HG02610 (cell line): ENCODE results near the gene GUK1.
"Not testable (repeated sequence)": the region's sequence is repeated elsewhere in the genome, so short reads cannot be mapped to it uniquely, and the experiment has no call there.

ENCODE experiments used
- ATAC-seq: cut with Tn5 transposase; IDR thresholded peaks from one replicate; pipeline ENCODE4 v1.9.1; 2021; ENCODE audit warnings: mild to moderate bottlenecking, moderate library complexity; ENCODE audit not compliant: unreplicated experiment

GUK1 gene

GRCh38 chr1:228104526-228105269, 35.4 kb upstream of the GUK1 start:
- no peak for ATAC-seq

DNA sequence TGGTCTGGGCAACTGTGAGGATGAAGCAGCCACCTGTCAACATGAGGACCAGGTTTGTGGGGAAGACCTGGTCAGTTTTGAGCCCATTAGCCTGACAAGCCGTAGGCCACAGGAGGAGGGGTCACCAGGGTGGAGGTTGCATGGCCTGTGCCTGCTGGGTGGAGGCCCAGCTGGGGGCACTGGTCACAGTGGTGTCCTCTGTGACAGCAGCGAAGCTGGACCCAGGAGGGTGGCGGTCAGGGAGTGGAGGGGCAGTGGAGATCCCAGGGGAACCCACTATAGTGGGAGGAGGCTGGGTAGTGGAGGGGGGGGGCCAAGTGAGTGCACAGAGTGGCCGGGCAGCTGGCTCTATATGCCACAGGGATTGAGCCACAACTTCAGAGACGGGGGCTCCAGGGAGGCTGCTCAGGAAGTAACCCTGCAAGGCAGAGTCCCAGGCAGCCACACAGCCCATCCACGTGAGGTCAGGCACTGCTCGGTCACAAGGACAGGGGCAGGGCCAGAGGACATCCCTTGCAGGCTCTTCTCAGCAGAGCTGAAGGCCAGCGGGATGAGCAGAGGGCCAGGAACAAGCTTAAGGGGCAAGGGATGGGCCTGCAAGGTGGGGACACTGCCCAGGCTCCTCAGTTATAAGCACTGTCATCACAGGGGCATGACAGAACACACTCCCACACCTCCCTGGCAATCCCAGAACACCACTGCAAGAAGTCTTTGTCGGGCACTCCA, 34.6 kb upstream of the GUK1 start:
- ATAC-seq: no peak

DNA sequence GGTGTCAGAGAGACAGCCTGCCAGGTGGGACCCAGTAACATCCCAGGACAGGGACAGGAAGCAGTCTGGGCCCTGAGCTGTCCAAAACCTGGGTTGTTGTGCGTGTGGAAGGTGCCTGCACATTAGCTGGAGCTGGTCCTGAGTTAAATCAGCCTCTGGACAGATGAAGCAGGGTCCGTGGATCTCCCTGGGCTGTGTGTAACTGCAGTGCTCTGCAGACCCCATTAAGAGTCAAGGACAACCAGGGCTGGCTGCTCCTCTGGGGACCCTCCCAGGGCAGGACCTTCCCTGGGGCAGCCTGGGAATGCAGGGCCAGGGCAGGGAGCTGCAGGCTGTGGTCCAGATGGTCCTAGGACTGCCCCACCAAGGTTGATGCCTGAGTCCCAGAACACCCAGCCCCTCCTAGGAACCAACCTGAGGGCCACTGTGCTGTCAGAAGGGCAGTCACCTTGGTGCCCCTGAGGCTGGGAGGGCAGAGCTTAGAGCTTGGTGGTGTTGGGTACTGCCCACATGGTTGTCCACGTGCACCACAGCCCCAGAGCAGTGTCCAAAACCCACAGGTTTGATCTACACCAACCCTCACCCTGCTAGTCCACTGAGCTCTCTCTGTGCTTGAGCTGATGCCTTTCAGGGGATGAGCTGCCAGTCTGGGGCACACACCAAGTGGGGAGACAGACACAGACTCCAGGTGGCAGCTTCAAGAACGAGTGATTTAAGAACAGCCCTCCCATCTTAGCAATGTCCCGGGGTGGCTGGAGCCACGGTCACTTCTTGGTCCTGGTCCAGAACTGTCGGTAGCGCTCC, 33.9 kb upstream of the GUK1 start:
- ATAC-seq: no peak

- ATAC-seq: no peak
These were observed 33.4 kb upstream of the GUK1 start for GRCh38 chr1:228106800-228107054.

GRCh38 chr1:228107636-228108035, 32.4 kb upstream of the GUK1 start:
- ATAC-seq: no peak

DNA sequence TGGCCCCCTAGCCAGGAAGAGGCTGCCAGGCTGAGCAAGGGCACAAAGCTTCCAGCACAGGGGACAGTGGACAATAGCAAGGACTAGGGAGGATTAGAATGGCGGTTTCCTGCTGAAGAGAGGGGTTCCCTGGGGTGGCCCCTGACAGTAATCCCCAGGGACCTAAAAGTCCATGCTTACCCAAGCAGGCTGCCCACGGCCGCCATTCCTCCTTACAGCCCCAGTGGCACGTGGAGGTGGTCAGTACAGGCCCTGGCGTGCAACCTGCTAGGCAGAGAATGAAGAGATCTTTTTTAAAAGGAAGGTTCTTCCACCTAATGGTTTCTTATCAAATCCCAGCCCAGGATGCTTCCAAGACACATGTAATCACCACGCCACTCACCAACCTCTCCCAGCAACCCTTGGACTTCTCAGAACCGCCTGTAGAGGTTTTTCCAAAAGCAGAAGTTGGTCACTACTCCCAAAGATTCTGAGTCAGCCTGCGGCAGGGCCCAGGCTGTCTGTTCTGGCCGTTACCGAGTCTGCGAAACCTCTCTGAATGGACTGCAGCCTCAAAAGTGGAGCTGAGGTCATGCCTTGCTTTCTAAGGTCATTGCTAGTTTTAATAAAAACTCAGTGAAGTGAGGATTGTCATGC, 31.9 kb upstream of the GUK1 start:
- ATAC-seq: no peak

- no peak for ATAC-seq
These were observed 31.4 kb upstream of the GUK1 start for GRCh38 chr1:228108742-228109072.

DNA sequence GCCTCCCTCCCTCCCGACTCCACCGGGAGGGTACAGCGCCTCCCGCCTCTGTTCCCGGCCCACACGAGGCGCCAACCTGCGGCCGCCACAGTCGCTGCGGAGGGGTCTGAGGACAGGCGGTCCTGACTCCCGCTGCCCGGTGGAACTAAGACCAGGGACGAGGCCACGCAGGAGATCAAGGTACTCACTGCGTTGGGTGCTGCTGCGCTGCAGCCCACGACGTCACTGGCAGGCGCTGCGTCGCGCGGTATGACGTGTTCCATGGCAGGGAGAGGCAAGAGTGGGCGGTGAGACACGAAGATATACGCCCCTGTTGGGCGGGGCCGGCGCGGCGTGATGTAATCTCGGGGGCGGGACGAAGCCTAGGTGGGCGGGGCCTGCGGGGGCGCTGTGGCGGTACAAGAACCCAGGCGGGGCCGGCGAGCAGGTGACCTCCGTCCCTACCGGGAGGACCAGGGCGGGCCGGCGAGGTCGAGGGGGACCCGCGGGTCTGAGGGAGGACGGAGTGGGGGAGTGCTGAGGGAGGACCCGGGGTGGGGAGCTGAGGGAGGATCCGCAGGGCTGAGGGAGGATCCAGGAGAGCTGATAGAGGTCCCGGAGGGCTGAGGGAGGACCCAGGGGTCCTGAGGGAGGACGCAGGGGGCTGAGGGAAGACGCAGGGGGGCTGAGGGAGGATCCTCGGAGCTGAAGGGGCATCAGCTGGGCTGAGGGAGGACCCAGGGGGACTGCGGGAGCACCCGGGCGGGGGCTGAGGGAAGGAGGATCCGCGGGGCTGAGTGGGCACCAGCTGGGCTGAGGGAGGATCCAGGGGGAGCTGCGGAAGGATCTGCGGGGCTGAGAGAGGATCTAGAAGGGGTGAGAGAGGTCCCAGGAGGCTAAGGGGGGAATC, 30.8 kb upstream of the GUK1 start, which contains the start of gene MRPL55:
MRPL55 (minus strand) TSS at position 227 of the 889 bp plus-strand sequence. CDS start 1,039 bp downstream, outside the sequence.
- peak; percentile 86 for ATAC-seq

DNA sequence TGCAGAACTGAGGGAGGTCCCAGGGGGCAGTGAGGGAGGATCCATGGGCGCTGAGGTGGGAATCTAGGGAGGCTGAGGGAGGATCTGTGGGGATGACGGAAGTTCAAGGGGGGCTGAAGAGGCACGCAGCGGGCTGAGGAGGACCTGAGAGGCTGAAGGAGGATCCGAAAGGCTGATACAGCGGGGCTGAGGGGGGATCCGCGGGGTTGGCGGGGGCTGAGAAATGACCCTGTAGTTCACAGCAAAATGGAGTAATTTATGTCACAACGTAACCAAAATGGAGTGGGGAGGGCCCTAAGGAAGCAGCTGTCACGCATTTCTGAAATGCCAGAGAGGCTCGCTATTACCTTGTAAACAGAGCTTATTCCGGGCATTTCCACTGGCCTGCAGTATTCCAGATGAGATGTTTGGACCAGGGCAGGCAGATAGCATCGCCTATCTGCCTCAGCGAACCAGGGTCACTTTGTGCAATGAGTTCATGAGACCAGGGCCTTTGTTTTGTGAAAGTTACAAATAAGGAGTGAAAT, 30.1 kb upstream of the GUK1 start:
- ATAC-seq: no peak

DNA sequence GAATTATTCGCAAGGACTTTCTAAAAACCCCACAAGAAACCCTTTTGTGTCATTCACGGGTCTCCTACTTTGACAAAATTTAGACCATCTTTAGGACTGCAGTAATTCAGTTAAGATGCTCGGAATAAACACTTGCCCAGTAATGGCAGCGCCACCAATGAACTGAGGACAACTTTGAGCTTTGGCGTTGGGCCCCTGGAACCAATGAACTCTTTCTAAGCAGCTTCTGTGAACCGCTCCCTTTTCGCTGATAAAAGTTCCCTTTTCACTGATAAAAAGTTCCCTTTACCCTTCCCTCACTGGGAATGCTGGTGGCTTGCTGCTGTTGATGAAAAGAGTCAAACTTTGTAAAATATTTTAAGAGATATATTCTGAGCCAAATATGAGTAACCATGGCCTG, 29.5 kb upstream of the GUK1 start:
- no peak for ATAC-seq

- ATAC-seq: not testable (repeated sequence)
These were observed 28.8 kb upstream of the GUK1 start for GRCh38 chr1:228111315-228111714.

GRCh38 chr1:228112167-228112566, 27.9 kb upstream of the GUK1 start:
- no peak for ATAC-seq

DNA sequence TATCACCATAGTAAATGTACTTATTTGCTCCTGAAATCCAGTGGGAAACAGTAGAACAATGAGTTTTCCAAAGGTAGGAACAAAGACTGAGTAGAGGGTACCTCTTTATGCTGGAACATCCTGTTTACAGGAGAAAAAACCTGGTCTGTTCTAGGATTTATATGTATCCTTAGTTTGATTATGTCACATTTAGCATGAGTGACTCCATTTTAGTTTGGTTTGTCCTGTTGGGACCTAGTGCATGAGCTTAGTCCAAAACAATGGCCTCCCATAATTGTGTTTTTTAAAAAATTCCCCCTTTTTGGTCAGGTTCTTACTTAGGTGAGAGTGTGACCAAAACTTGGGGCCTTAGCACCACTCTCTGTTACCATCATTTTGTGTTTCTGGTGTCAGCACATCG, 27.5 kb upstream of the GUK1 start:
- ATAC-seq: no peak

DNA sequence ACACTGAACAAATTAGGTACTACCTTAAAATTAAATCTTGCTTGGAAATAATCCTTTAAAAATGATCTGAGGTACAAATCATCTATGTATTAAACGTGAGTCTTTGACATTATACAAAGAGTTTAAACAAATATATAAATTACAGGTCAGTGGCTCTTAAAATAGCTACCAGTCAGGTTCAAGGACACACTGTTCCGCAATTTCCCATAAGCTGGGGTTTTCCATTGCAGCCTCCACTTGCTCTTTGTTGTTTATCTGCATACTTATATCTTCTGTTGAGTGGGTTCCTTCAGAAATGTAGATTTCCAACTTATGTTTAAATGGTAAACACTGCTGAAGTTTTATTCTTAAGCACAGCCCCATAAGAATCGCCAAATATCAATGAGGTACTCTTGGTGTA, 25.3 kb upstream of the GUK1 start:
- ATAC-seq: no peak

GRCh38 chr1:228117335-228117734, 22.7 kb upstream of the GUK1 start:
- no peak for ATAC-seq

DNA sequence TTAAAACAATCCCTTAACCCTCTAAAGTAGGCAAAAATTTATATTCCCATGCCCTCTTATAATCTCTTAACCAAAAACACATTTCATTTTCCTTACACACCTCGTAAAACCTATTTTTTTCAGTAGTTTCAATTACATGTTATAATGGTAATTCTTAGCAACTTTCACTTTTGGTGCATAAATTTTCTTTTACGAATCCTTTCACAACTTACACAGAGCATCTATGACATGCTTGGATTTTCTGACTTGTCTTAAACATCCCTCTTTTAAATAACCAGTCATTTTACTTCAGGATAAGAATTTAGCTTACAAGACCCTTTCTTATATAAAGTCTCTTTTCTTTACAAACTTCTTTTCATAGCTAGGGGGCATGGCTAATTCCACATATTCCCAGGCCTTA, 22.0 kb upstream of the GUK1 start:
- no peak for ATAC-seq

DNA sequence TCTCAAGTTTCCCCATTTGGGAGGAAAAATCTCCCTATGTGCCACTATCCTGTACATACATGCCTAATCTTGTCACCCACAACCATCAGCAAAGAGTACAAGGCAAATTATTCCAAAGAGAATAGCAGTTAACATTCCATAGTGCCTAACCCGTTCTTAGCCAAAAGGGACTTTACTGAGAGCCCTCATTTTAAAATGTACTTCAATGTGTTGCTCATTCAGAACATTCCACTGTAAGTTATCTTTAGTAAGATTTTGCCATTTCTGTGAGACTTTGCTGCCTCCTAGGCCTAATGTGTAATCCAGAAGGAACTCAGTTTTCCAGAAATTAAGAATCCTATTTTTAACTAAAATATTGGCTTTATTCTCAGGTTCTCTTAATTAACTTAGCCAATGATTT, 19.7 kb upstream of the GUK1 start:
- ATAC-seq: no peak

- no peak for ATAC-seq
These were observed 19.1 kb upstream of the GUK1 start for GRCh38 chr1:228120857-228121489.

DNA sequence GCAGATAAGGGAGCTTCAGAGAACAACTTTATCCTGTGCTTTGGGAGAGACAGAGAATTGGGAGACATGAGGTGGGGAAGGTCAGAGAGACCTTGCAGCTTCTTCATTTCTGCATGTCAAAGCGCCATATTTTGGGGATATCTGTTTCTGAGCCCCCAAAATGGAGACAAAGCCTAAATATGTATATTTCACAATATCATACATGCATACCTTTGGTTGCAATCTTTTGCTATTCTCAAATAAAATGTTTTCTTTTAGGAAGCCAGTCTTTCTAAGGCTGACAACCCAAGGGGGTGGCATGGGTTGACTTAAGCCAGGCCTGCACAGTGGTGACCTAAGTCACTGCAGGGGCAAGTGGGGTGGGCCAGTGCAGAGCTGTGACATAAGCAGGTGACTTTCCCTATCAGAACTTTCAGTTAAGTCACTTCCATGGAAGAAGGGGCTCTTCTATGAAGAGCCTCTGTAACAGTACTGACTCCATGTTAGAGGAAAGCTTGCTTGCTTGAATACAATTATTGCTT, 17.1 kb upstream of the GUK1 start:
- ATAC-seq: no peak

GRCh38 chr1:228123505-228123904, 16.6 kb upstream of the GUK1 start:
- no peak for ATAC-seq
